ENCODE data around the gene BICD1. TPM values are rescaled to one million over a fixed set of nuclear protein-coding genes. Genes with fewer than 3 reads are reported as not detected.

BICD1 gene
- total and polyA plus RNA-seq, 2 donors (not counting 3 experiments of a cell fraction or from before 2014, with no cell fraction given): 12.2 to 51.0 TPM

DNA sequence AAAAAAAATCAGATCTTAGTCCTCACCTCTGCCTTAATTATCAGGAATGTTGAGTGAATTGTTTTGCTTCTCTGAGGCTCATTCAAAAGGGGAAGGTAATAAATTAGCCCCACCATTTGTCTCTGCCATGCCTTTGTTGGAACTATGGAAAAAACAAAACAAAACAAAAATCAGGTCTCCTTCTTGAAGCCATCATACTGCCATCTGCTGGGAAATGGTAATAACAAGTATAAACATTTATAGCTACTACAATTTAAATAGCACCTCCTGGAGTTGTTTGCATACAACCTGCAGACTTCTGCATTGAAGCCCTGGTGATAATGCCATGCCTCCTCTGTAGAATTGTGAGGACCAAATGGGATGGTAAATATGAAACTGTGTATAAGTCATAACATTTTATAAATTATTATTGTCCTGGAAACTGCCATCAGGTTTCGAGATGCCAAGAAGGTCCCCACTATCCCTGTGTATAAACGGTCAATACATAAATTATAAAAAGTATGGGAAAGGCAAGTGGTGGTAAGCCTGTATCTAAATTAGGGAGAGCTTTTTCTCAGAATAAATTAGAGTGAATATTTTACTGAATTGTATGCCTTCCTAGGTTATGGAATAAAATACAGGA is 205.5 kb downstream of the BICD1 start:
- Histone ChIP-seq H3K79me2 (ENCODE audit: control insufficient read depth, insufficient read depth, low read length) (no peaks in the 10 kb centered on the region), H3K36me3 (ENCODE audit: control insufficient read depth in 2 of 2, extremely low read depth in 1 of 2, insufficient read depth in 2 of 2, low read length in 2 of 2) (no peaks in the 10 kb centered on the region), H3K27ac (ENCODE audit: insufficient read depth, low read depth, low read length) (peak overlapping the region; percentile 22), H3K27me3 (ENCODE audit: control insufficient read depth in 2 of 2, insufficient read depth in 2 of 2, low read length in 2 of 2) (no peaks in the 10 kb centered on the region), H3K9me1 (replicated peaks; ENCODE audit: control insufficient read depth, extremely low read depth, insufficient read depth, low read length) (no peaks in the 10 kb centered on the region), H2AFZ (ENCODE audit: low read depth, low read length) (no peak overlapping the region), H3K4me3 (replicated peaks in 1 of 3; ENCODE audit: insufficient read depth in 1 of 3, low read depth in 1 of 3, low read length in 3 of 3) (no peak overlapping the region), H3K4me1 (ENCODE audit: control insufficient read depth, extremely low read depth, insufficient read depth, low read length) (peaks cover 10% of the 10 kb centered on the region), H4K20me1 (replicated peaks; ENCODE audit: control insufficient read depth, extremely low read depth, insufficient read depth, low read length) (no peaks in the 10 kb centered on the region), H3K9me3 (replicated peaks; ENCODE audit: control insufficient read depth, insufficient read depth, low read length) (no peaks in the 10 kb centered on the region), H3K4me2 (ENCODE audit: insufficient read depth, low read length) (peak overlapping the region; percentile 52), H3K9ac (replicated peaks; ENCODE audit: extremely low read depth, insufficient read depth, low read length) (peak overlapping the region; percentile 49)
- peak; percentile 85 for DNase-seq (ENCODE audit: low read depth, low spot score)
- CTCF ChIA-PET: interaction anchor here (0.5 to 5.2 kb wide), 71 partner anchors 8 to 1040 kb away, joined by 3 to 140 read pairs (median 4); partner anchors contain the start of genes AMN1, BICD1, ETFBKMT and RESF1
- intact Hi-C loops (cut with micrococcal nuclease) (loop anchor here (1.0 to 10.0 kb wide), 3 partner anchors 252 to 659 kb away; no protein-coding TSS in a partner anchor), dilution Hi-C loops (cut with MboI; ENCODE audit: extremely low pct_ligation_motif_present, low sequenced_read_pairs) (no loop called here)
- TF ChIP-seq, protein P1, sequence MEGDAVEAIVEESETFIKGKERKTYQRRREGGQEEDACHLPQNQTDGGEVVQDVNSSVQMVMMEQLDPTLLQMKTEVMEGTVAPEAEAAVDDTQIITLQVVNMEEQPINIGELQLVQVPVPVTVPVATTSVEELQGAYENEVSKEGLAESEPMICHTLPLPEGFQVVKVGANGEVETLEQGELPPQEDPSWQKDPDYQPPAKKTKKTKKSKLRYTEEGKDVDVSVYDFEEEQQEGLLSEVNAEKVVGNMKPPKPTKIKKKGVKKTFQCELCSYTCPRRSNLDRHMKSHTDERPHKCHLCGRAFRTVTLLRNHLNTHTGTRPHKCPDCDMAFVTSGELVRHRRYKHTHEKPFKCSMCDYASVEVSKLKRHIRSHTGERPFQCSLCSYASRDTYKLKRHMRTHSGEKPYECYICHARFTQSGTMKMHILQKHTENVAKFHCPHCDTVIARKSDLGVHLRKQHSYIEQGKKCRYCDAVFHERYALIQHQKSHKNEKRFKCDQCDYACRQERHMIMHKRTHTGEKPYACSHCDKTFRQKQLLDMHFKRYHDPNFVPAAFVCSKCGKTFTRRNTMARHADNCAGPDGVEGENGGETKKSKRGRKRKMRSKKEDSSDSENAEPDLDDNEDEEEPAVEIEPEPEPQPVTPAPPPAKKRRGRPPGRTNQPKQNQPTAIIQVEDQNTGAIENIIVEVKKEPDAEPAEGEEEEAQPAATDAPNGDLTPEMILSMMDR (IDR thresholded peaks at IDR 0.05; ENCODE audit: extremely low read depth in 1 of 2, insufficient read depth in 1 of 2, low read depth in 1 of 2, low read length in 2 of 2): peak; percentile 33 to 39
- no peak for TF ChIP-seq FOS (IDR thresholded peaks at IDR 0.05; ENCODE audit: borderline replicate concordance, insufficient read depth, low read length)
- BruUV-seq (replicated peaks): no TSS peak
- FAIRE-seq: peak; percentile 87
- POLR2A ChIA-PET: interaction anchor here (0.7 kb wide), 2 partner anchors 653 to 659 kb away, joined by 3 to 4 read pairs; no protein-coding TSS in a partner anchor

DNA sequence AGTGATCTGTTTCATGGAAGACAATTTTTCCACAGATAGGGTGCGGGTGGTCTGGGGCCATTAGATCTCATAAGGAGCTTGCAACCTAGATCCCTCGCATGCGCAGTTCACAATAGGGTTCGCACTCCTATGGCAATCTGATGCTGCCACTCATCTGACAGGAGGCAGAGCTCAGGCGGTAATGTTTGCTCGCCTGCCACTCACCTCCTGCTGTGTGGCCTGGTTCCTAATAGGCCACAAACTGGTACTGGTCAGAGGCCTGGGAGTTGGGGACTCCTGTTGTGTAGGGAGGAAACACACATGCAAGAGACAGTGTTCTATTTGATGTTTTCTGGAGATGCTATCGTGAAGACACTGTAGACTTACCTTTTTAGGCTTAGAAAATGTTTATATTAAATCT is 215.7 kb downstream of the BICD1 start:
- Histone ChIP-seq H3K9me3 (replicated peaks; ENCODE audit: control insufficient read depth, insufficient read depth, low read length) (no peaks in the 10 kb centered on the region), H3K4me1 (ENCODE audit: control insufficient read depth, extremely low read depth, insufficient read depth, low read length) (no peaks in the 10 kb centered on the region), H3K27ac (ENCODE audit: insufficient read depth, low read depth, low read length) (no peak overlapping the region), H4K20me1 (replicated peaks; ENCODE audit: control insufficient read depth, extremely low read depth, insufficient read depth, low read length) (no peaks in the 10 kb centered on the region), H3K27me3 (ENCODE audit: control insufficient read depth in 2 of 2, insufficient read depth in 2 of 2, low read length in 2 of 2) (no peaks in the 10 kb centered on the region), H3K79me2 (ENCODE audit: control insufficient read depth, insufficient read depth, low read length) (no peaks in the 10 kb centered on the region), H3K4me3 (replicated peaks in 1 of 3; ENCODE audit: insufficient read depth in 1 of 3, low read depth in 1 of 3, low read length in 3 of 3) (no peak overlapping the region), H3K36me3 (ENCODE audit: control insufficient read depth in 2 of 2, extremely low read depth in 1 of 2, insufficient read depth in 2 of 2, low read length in 2 of 2) (no peaks in the 10 kb centered on the region), H3K9ac (replicated peaks; ENCODE audit: extremely low read depth, insufficient read depth, low read length) (no peak overlapping the region), H2AFZ (ENCODE audit: low read depth, low read length) (no peak overlapping the region), H3K9me1 (replicated peaks; ENCODE audit: control insufficient read depth, extremely low read depth, insufficient read depth, low read length) (no peaks in the 10 kb centered on the region), H3K4me2 (ENCODE audit: insufficient read depth, low read length) (no peak overlapping the region)
- FAIRE-seq: no peak
- BruUV-seq (replicated peaks): no TSS peak
- ChIA-PET POLR2A (no interaction called here), CTCF (interaction anchor here (1.1 to 2.0 kb wide), 2 partner anchors 10 to 669 kb away, joined by 4 to 14 read pairs; no protein-coding TSS in a partner anchor)
- TF ChIP-seq MYC (IDR thresholded peaks at IDR 0.05; ENCODE audit: low read depth, low read length) (no peak), FOS (IDR thresholded peaks at IDR 0.05; ENCODE audit: borderline replicate concordance, insufficient read depth, low read length) (no peak), EZH2 (IDR thresholded peaks at IDR 0.05; ENCODE audit: borderline replicate concordance, low read depth, low read length, severe bottlenecking) (no peak), POLR2AphosphoS5 (IDR thresholded peaks at IDR 0.05; ENCODE audit: insufficient read depth, low read depth, low read length) (no peak), GATA2 (IDR thresholded peaks at IDR 0.05; ENCODE audit: insufficient read depth, insufficient read length, low read depth, low read length) (no peak), POLR2A (IDR thresholded peaks at IDR 0.05; ENCODE audit: low read depth, low read length) (no peak), JUN (IDR thresholded peaks at IDR 0.05; ENCODE audit: borderline replicate concordance, insufficient read depth, insufficient read length, low read depth) (no peak)
- TF ChIP-seq, protein P2, sequence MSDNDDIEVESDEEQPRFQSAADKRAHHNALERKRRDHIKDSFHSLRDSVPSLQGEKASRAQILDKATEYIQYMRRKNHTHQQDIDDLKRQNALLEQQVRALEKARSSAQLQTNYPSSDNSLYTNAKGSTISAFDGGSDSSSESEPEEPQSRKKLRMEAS (IDR thresholded peaks at IDR 0.05; ENCODE audit: insufficient read depth, insufficient read length): no peak
- TF ChIP-seq, protein P1 (IDR thresholded peaks at IDR 0.05; ENCODE audit: extremely low read depth in 1 of 2, insufficient read depth in 1 of 2, low read depth in 1 of 2, low read length in 2 of 2): no peak
- no peak for DNase-seq (ENCODE audit: low read depth, low spot score)
- dilution Hi-C loops (cut with MboI; ENCODE audit: extremely low pct_ligation_motif_present, low sequenced_read_pairs): no loop called here
- intact Hi-C loops (cut with micrococcal nuclease): no loop called here
